Hepatocyte (in vitro differentiated cells): ENCODE results near the gene C2orf92.
"Not testable (repeated sequence)": the region's sequence is repeated elsewhere in the genome, so short reads cannot be mapped to it uniquely, and the experiment has no call there.

Experiments
- EZH2 ChIP-seq: fragments of 200-600 bp; sonication (generic); IDR thresholded peaks from 2 replicates; pipeline ENCODE4 v1.6.1; 2016; ENCODE audit warnings: antibody characterized with exemption, mild to moderate bottlenecking, borderline replicate concordance
- EZH2phosphoT487 ChIP-seq: fragments of 200-600 bp; sonication (generic); IDR thresholded peaks from one replicate; pipeline ENCODE4 v1.6.1; 2018; ENCODE audit warnings: antibody characterized with exemption, mild to moderate bottlenecking, low read depth, moderate library complexity; ENCODE audit not compliant: unreplicated experiment, severe bottlenecking
- TF ChIP-seq, protein P1 (sequence below): fragments of 200-600 bp; sonication (generic); IDR thresholded peaks from 2 replicates; pipeline ENCODE4 v1.5.1; 2016; ENCODE audit warnings: antibody characterized with exemption, mild to moderate bottlenecking; ENCODE audit not compliant: poor library complexity

DNA sequence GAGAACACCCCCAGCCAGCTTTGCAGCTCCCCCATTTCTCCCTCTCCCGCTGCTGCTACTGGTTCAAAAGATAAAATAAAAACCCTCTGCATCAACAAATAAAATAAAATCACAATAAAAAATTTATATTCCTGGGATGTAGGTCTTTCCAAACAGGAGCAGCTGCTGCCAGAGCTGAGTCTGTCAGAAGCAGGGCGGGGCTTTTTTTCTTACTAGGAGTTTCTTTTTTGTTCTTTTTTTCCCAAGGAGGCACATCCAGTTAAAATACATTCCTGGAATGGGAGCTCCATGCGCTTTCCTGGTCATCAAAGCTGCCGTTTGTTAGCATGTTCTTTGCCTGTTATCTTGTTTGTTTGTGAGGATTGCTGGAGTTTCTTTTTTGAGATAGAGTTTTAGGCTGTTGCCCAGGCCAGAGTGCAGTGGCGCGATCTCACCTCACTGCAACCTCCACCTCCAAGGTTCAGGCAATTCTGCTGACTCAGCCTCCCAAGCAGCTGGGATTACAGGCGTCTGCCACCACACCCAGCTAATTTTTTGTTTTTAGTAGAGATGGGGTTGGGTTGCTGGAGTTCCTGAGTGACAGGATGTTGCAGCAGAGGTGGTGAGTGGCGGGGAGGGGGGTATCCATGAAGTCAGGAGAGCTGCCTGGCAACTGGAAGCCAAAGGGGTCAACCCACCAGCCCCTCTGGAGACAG lies 44.0 kb upstream of the C2orf92 start:
- TF ChIP-seq, protein P1, sequence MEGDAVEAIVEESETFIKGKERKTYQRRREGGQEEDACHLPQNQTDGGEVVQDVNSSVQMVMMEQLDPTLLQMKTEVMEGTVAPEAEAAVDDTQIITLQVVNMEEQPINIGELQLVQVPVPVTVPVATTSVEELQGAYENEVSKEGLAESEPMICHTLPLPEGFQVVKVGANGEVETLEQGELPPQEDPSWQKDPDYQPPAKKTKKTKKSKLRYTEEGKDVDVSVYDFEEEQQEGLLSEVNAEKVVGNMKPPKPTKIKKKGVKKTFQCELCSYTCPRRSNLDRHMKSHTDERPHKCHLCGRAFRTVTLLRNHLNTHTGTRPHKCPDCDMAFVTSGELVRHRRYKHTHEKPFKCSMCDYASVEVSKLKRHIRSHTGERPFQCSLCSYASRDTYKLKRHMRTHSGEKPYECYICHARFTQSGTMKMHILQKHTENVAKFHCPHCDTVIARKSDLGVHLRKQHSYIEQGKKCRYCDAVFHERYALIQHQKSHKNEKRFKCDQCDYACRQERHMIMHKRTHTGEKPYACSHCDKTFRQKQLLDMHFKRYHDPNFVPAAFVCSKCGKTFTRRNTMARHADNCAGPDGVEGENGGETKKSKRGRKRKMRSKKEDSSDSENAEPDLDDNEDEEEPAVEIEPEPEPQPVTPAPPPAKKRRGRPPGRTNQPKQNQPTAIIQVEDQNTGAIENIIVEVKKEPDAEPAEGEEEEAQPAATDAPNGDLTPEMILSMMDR: not testable (repeated sequence)
- TF ChIP-seq EZH2, EZH2phosphoT487: not testable (repeated sequence)
